Measurements from ENCODE around the gene MTG1.
"Not testable (repeated sequence)": the region's sequence is repeated elsewhere in the genome, so short reads cannot be mapped to it uniquely, and the experiment has no call there.

Gene MTG1

GRCh38 chr10:133411523-133412380, 17.8 kb downstream of the MTG1 start:
- TF ChIP-seq, protein P1, sequence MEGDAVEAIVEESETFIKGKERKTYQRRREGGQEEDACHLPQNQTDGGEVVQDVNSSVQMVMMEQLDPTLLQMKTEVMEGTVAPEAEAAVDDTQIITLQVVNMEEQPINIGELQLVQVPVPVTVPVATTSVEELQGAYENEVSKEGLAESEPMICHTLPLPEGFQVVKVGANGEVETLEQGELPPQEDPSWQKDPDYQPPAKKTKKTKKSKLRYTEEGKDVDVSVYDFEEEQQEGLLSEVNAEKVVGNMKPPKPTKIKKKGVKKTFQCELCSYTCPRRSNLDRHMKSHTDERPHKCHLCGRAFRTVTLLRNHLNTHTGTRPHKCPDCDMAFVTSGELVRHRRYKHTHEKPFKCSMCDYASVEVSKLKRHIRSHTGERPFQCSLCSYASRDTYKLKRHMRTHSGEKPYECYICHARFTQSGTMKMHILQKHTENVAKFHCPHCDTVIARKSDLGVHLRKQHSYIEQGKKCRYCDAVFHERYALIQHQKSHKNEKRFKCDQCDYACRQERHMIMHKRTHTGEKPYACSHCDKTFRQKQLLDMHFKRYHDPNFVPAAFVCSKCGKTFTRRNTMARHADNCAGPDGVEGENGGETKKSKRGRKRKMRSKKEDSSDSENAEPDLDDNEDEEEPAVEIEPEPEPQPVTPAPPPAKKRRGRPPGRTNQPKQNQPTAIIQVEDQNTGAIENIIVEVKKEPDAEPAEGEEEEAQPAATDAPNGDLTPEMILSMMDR (IDR thresholded peaks at IDR 0.05; ENCODE audit: low read depth, low read length): no peak
- DNase-seq (ENCODE audit: low read depth, low spot score): peak; percentile 5
- in situ Hi-C loops (cut with HindIII; ENCODE audit: low sequenced_read_pairs): no loop called here
- H3K4me3 ChIP-seq (ENCODE audit: low read depth, low read length): no peak overlapping the region

DNA sequence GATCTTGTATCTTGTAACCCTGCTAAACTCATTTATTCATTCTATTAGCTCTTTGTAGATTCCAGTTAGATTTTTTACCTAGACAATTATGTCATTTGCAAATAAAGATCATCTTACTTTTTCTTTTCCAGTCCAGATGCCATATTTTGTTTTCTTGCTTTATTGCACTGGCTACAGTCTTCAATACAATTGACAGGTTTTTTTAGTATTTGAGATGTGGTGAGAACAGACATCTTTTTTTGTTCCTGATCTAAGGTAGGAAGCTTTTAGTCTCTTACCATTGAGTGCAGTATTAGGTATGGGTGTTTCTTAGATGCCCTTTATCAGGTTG, 18.4 kb downstream of the MTG1 start:
- H3K4me3 ChIP-seq (ENCODE audit: low read depth, low read length): no peak overlapping the region
- TF ChIP-seq, protein P1 (IDR thresholded peaks at IDR 0.05; ENCODE audit: low read depth, low read length): no peak
- in situ Hi-C loops (cut with HindIII; ENCODE audit: low sequenced_read_pairs): no loop called here
- DNase-seq (ENCODE audit: low read depth, low spot score): no peak

DNA sequence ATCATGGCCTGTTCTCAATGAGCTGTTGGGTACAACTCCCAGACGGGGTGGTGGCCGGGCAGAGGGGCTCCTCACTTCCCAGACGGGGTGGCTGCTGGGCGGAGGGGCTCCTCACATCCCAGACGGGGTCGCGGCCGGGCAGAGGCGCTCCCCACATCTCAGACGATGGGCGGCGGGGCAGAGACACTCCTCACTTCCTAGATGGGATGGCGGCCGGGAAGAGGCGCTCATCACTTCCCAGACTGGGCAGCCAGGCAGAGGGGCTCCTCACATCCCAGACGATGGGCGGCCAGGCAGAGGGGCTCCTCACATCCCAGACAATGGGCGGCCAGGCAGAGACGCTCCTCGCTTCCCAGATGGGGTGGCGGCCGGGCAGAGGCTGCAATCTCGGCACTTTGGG, 20.4 kb downstream of the MTG1 start:
- in situ Hi-C loops (cut with HindIII; ENCODE audit: low sequenced_read_pairs); DNase-seq (ENCODE audit: low read depth, low spot score); H3K4me3 ChIP-seq (ENCODE audit: low read depth, low read length): not testable (repeated sequence)

DNA sequence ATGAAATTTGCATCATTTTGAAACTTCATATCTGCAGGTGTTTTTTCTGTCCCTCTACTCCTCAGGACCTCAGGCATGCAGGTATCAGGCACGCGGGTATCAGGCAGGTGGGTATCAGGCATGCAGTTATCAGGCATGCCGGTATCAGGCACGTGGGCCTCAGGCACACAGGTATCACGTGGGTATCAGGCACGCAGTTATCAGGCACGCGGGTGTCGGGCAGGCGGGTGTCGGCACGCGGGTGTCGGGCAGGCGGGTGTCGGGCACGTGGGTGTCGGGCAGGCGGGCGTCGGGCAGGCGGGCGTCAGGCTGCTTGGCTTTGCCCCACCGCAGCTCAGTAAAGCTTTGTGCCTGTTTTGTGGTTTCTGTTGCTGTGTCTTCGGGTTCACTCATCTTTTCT, 21.8 kb downstream of the MTG1 start:
- no peak for DNase-seq (ENCODE audit: low read depth, low spot score)
- H3K4me3 ChIP-seq (ENCODE audit: low read depth, low read length): no peak overlapping the region
- in situ Hi-C loops (cut with HindIII; ENCODE audit: low sequenced_read_pairs): no loop called here
- TF ChIP-seq, protein P1 (IDR thresholded peaks at IDR 0.05; ENCODE audit: low read depth, low read length): no peak

DNA sequence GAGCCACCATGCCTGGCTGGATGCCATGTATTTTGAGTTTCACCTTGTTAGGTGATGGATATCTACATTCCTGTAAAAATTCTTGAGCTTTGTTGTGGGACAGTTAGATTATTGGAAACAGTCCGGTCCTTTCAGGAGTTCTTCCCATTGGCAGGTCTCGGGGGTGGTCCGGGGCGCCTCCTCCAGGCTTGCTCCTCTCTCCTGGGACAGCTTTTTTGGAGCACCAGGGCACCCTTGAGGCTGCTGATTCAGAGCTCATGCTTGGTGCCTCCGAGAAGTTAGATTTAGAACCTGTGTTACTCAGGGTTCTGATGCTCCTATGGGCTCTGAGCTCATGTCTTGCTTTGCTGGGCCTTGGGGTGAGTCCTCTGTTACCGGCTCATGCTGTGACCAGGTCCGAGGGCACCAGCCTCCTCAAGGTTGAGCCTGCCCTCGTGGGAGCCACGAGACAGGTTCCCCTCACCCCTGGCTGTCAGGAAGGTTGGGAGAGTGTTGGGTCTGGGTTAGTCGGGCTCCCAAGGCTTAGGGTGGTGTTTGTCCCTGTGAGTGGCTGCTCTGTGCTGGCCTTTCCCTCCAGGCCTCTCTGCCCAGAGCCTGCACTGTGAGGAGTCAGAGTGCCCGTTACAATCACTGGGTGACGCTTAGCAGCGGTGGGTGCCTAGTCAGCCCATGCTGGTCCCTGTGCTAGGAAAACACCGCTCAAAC, 24.5 kb downstream of the MTG1 start:
- no peak overlapping the region for H3K4me3 ChIP-seq (ENCODE audit: low read depth, low read length)
- TF ChIP-seq, protein P1 (IDR thresholded peaks at IDR 0.05; ENCODE audit: low read depth, low read length): no peak
- in situ Hi-C loops (cut with HindIII; ENCODE audit: low sequenced_read_pairs): no loop called here
- no peak for DNase-seq (ENCODE audit: low read depth, low spot score)

DNA sequence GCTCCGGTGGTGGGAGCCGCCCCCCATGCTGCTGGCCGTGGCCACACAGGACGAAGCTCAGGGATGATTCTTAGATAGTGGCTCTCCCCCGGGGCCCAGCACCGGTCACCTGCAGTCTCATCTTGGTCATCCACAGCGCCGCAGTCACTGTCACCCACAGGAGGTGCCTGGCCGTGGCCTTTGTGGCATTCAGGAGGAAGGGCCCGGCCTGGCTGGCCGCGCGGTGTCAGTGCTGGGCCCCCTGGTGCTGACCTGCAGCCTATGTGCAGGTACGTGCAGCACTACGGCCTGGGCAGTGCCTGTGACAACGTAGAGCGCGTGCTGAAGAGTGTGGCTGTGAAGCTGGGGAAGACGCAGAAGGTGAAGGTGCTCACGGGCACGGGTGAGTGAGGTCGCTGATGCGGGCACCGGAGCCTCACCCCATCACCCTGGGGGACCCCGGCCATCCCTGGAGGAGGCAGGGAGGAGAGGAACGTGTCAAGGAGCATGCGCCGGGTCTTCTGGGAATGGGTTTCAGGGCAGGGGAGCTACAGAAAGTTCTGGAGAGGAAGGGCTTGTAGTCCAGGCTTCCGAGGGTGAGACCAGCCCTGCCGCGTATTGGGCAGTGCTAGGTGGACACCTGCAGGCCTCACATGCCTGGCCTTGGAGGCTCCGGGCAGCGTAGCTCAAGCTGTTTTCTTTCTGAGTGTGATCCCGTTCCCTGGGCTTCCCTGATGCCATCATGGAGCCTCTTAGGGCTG, 25.4 kb downstream of the MTG1 start:
- TF ChIP-seq, protein P1 (IDR thresholded peaks at IDR 0.05; ENCODE audit: low read depth, low read length): no peak
- in situ Hi-C loops (cut with HindIII; ENCODE audit: low sequenced_read_pairs): no loop called here
- H3K4me3 ChIP-seq (ENCODE audit: low read depth, low read length): no peak overlapping the region
- no peak for DNase-seq (ENCODE audit: low read depth, low spot score)
